Measurements from ENCODE around the gene FERMT3. TPM values are rescaled to one million over a fixed set of nuclear protein-coding genes. Genes with fewer than 3 reads are reported as not detected.

FERMT3 gene
- total and polyA plus RNA-seq, 7 experiments from 2014 or later: 77.1 to 209 (median 120) TPM

GRCh38 chr11:64263021-64263946 lies 56.8 kb downstream of the FERMT3 start:
- Mint-ChIP-seq H3K27ac (no peak overlapping the region), H3K9me3 (no peaks in the 10 kb centered on the region), H3K36me3 (peaks cover 0 to 7% (median 3%) of the 10 kb centered on the region in 5 donors), H3K4me3 (no peak overlapping the region), H3K4me1 (peaks cover 0 to 13% (median 8%) of the 10 kb centered on the region in 7 donors), H3K27me3 (no peaks in the 10 kb centered on the region)
- Histone ChIP-seq H3K27me3 (ENCODE audit: control insufficient read depth in 2 of 2, insufficient read depth in 2 of 2, low read length in 2 of 2) (no peaks in the 10 kb centered on the region), H3K4me1 (ENCODE audit: control insufficient read depth in 2 of 2, insufficient read depth in 2 of 2, low read length in 2 of 2) (peaks cover under 1 to 3% of the 10 kb centered on the region in 2 donors), H3K4me3 (ENCODE audit: low read length) (no peak overlapping the region), H3K36me3 (ENCODE audit: control insufficient read depth in 2 of 3, insufficient read depth in 3 of 3, low read length in 3 of 3) (peaks cover 0 to 11% (median 0%) of the 10 kb centered on the region in 3 experiments), H3K9me3 (ENCODE audit: control insufficient read depth in 2 of 3, low read length in 3 of 3) (no peaks in the 10 kb centered on the region), H3K27ac (ENCODE audit: low read depth, low read length) (no peak overlapping the region)
- ATAC-seq: no peak
- DNase-seq: no peak
- ChIA-PET CTCF (interaction anchor here (1.3 to 1.4 kb wide), 2 partner anchors 13 to 59 kb away, joined by 3 to 4 read pairs; no protein-coding TSS in a partner anchor), POLR2A (interaction anchor here (0.6 to 1.0 kb wide), 2 partner anchors 16 to 30 kb away, joined by 3 to 4 read pairs; no protein-coding TSS in a partner anchor)
- intact Hi-C loops (cut with micrococcal nuclease): no loop called here

GRCh38 chr11:64263947-64264317 lies 57.4 kb downstream of the FERMT3 start:
- no peak overlapping the region for H3K4me3 Mint-ChIP-seq
- ChIA-PET CTCF (interaction anchor here (1.4 kb wide), 1 partner anchor 59 kb away, joined by 4 read pairs; no protein-coding TSS in a partner anchor), POLR2A (interaction anchor here (0.6 to 1.0 kb wide), 2 partner anchors 16 to 31 kb away, joined by 3 to 4 read pairs; no protein-coding TSS in a partner anchor)
- H3K27ac Mint-ChIP-seq: no peak overlapping the region
- no peaks in the 10 kb centered on the region for H3K27me3 Mint-ChIP-seq
- no peaks in the 10 kb centered on the region for H3K9me3 Mint-ChIP-seq
- peaks cover 0 to 7% (median 4%) of the 10 kb centered on the region in 5 donors for H3K36me3 Mint-ChIP-seq
- DNase-seq (no peak), ATAC-seq (no peak)
- intact Hi-C loops (cut with micrococcal nuclease): no loop called here
- peaks cover 4 to 19% (median 13%) of the 10 kb centered on the region in 7 donors for H3K4me1 Mint-ChIP-seq
- Histone ChIP-seq H3K9me3 (ENCODE audit: control insufficient read depth in 2 of 3, low read length in 3 of 3) (no peaks in the 10 kb centered on the region), H3K27me3 (ENCODE audit: control insufficient read depth in 2 of 2, insufficient read depth in 2 of 2, low read length in 2 of 2) (no peaks in the 10 kb centered on the region), H3K36me3 (ENCODE audit: control insufficient read depth in 2 of 3, insufficient read depth in 3 of 3, low read length in 3 of 3) (peaks cover 0 to 5% (median 0%) of the 10 kb centered on the region in 3 experiments), H3K4me1 (ENCODE audit: control insufficient read depth in 2 of 2, insufficient read depth in 2 of 2, low read length in 2 of 2) (peaks cover 7 to 9% of the 10 kb centered on the region in 2 donors), H3K4me3 (ENCODE audit: low read length) (no peak overlapping the region), H3K27ac (ENCODE audit: low read depth, low read length) (no peak overlapping the region)

- ATAC-seq (no peak), DNase-seq (no peak)
- no peak overlapping the region for H3K27ac ChIP-seq (ENCODE audit: low read depth, low read length)
- no peak overlapping the region for H3K4me3 ChIP-seq (ENCODE audit: low read length)
- peaks cover 8 to 10% of the 10 kb centered on the region in 2 donors for H3K4me1 ChIP-seq (ENCODE audit: control insufficient read depth in 2 of 2, insufficient read depth in 2 of 2, low read length in 2 of 2)
- intact Hi-C loops (cut with micrococcal nuclease): no loop called here
- Mint-ChIP-seq H3K27ac (no peak overlapping the region), H3K9me3 (no peaks in the 10 kb centered on the region), H3K27me3 (no peaks in the 10 kb centered on the region), H3K36me3 (peaks cover 0 to 8% (median 4%) of the 10 kb centered on the region in 5 donors), H3K4me1 (peaks cover 8 to 21% (median 16%) of the 10 kb centered on the region in 7 donors), H3K4me3 (peak overlapping the region in 1 of 10 donors; percentile 29)
- H3K36me3 ChIP-seq (ENCODE audit: control insufficient read depth in 2 of 3, insufficient read depth in 3 of 3, low read length in 3 of 3): peaks cover 0 to 5% (median 0%) of the 10 kb centered on the region in 3 experiments
- H3K9me3 ChIP-seq (ENCODE audit: control insufficient read depth in 2 of 3, low read length in 3 of 3): no peaks in the 10 kb centered on the region
- no peaks in the 10 kb centered on the region for H3K27me3 ChIP-seq (ENCODE audit: control insufficient read depth in 2 of 2, insufficient read depth in 2 of 2, low read length in 2 of 2)
- ChIA-PET POLR2A (interaction anchor here (0.6 to 1.0 kb wide), 2 partner anchors 17 to 31 kb away, joined by 3 to 4 read pairs; no protein-coding TSS in a partner anchor), CTCF (no interaction called here)
Measured at GRCh38 chr11:64264371-64264852, 57.9 kb downstream of the FERMT3 start.

GRCh38 chr11:64265176-64266160 lies 58.9 kb downstream of the FERMT3 start:
- CTCF ChIA-PET: no interaction called here
- Mint-ChIP-seq H3K36me3 (peaks cover 0 to 8% (median 0%) of the 10 kb centered on the region in 5 donors), H3K9me3 (peaks cover 0 to 4% (median 0%) of the 10 kb centered on the region in 11 donors), H3K27ac (peak overlapping the region in 1 of 9 donors; percentile 83), H3K4me1 (peaks cover 8 to 23% (median 18%) of the 10 kb centered on the region in 7 donors), H3K27me3 (no peaks in the 10 kb centered on the region), H3K4me3 (no peak overlapping the region)
- peaks cover 8 to 10% of the 10 kb centered on the region in 2 donors for H3K4me1 ChIP-seq (ENCODE audit: control insufficient read depth in 2 of 2, insufficient read depth in 2 of 2, low read length in 2 of 2)
- no peaks in the 10 kb centered on the region for H3K27me3 ChIP-seq (ENCODE audit: control insufficient read depth in 2 of 2, insufficient read depth in 2 of 2, low read length in 2 of 2)
- DNase-seq (no peak), ATAC-seq (no peak)
- no peak overlapping the region for H3K4me3 ChIP-seq (ENCODE audit: low read length)
- POLR2A ChIA-PET: interaction anchor here (7.0 kb wide), 1 partner anchor 19 kb away, joined by 154 read pairs; the partner anchor contains the start of genes FKBP2, PLCB3 and PPP1R14B
- intact Hi-C loops (cut with micrococcal nuclease): no loop called here
- no peak overlapping the region for H3K27ac ChIP-seq (ENCODE audit: low read depth, low read length)
- peaks cover 0 to 7% (median 0%) of the 10 kb centered on the region in 3 experiments for H3K36me3 ChIP-seq (ENCODE audit: control insufficient read depth in 2 of 3, insufficient read depth in 3 of 3, low read length in 3 of 3)
- no peaks in the 10 kb centered on the region for H3K9me3 ChIP-seq (ENCODE audit: control insufficient read depth in 2 of 3, low read length in 3 of 3)

GRCh38 chr11:64266339-64266738 lies 59.8 kb downstream of the FERMT3 start:
- Mint-ChIP-seq H3K27me3 (no peaks in the 10 kb centered on the region), H3K27ac (peak overlapping the region in 1 of 9 donors; percentile 9), H3K4me1 (peaks cover 8 to 23% (median 19%) of the 10 kb centered on the region in 7 donors), H3K9me3 (peaks cover 0 to 11% (median 0%) of the 10 kb centered on the region in 11 donors), H3K36me3 (peaks cover 0 to 8% (median 0%) of the 10 kb centered on the region in 5 donors), H3K4me3 (no peak overlapping the region)
- H3K36me3 ChIP-seq (ENCODE audit: control insufficient read depth in 2 of 3, insufficient read depth in 3 of 3, low read length in 3 of 3): peaks cover 0 to 8% (median 0%) of the 10 kb centered on the region in 3 experiments
- no peaks in the 10 kb centered on the region for H3K9me3 ChIP-seq (ENCODE audit: control insufficient read depth in 2 of 3, low read length in 3 of 3)
- intact Hi-C loops (cut with micrococcal nuclease): no loop called here
- no peak overlapping the region for H3K27ac ChIP-seq (ENCODE audit: low read depth, low read length)
- no peaks in the 10 kb centered on the region for H3K27me3 ChIP-seq (ENCODE audit: control insufficient read depth in 2 of 2, insufficient read depth in 2 of 2, low read length in 2 of 2)
- POLR2A ChIA-PET: interaction anchor here (7.0 kb wide), 1 partner anchor 20 kb away, joined by 154 read pairs; the partner anchor contains the start of genes FKBP2, PLCB3 and PPP1R14B
- CTCF ChIA-PET: no interaction called here
- ATAC-seq (no peak), DNase-seq (no peak)
- H3K4me1 ChIP-seq (ENCODE audit: control insufficient read depth in 2 of 2, insufficient read depth in 2 of 2, low read length in 2 of 2): peaks cover 8 to 10% of the 10 kb centered on the region in 2 donors
- no peak overlapping the region for H3K4me3 ChIP-seq (ENCODE audit: low read length)
